ENCODE results near the gene RPS4Y2. TPM values are rescaled to one million over a fixed set of nuclear protein-coding genes. Genes with fewer than 3 reads are reported as not detected.

Gene RPS4Y2
- polyA plus RNA-seq, 3 donors, result not detected

GRCh38 chrY:20817067-20817466 is 61.2 kb downstream of the RPS4Y2 start:
- DNase-seq, result no peak
- Mint-ChIP-seq H3K9me3 (peaks cover 0 to 1% (median 0%) of the 10 kb centered on the region in 7 donors), H3K27ac (no peak overlapping the region), H3K4me1 (no peaks in the 10 kb centered on the region), H3K36me3 (no peaks in the 10 kb centered on the region), H3K27me3 (ENCODE audit: low read depth in 3 of 3) (no peaks in the 10 kb centered on the region), H3K4me3 (no peak overlapping the region)
- Histone ChIP-seq H3K4me3 (replicated peaks in 1 of 3; ENCODE audit: low read depth in 2 of 3, low read length in 3 of 3) (no peak overlapping the region), H3K9ac (ENCODE audit: insufficient read depth, low read length, poor library complexity, severe bottlenecking) (no peak overlapping the region), H3K4me2 (replicated peaks; ENCODE audit: extremely low read depth, low read length, poor library complexity, severe bottlenecking) (no peak overlapping the region), H3K36me3 (replicated peaks in 1 of 2; ENCODE audit: control insufficient read depth in 1 of 2, insufficient read depth in 2 of 2, low read length in 2 of 2) (no peaks in the 10 kb centered on the region), H3K9me3 (replicated peaks in 1 of 2; ENCODE audit: control insufficient read depth in 1 of 2, insufficient read depth in 1 of 2, low read length in 2 of 2) (no peaks in the 10 kb centered on the region), H3K27me3 (ENCODE audit: control insufficient read depth in 2 of 2, insufficient read depth in 2 of 2, low read length in 2 of 2) (no peaks in the 10 kb centered on the region), H3K79me2 (ENCODE audit: insufficient read depth, low read length) (no peaks in the 10 kb centered on the region), H4K20me1 (ENCODE audit: insufficient read depth, low read length) (no peaks in the 10 kb centered on the region), H2AFZ (ENCODE audit: insufficient read depth, low read depth, low read length, poor library complexity, severe bottlenecking) (no peak overlapping the region), H3K4me1 (ENCODE audit: control insufficient read depth in 1 of 2, insufficient read depth in 2 of 2, low read length in 2 of 2) (no peaks in the 10 kb centered on the region), H3K27ac (ENCODE audit: low read depth in 1 of 2, low read length in 2 of 2) (no peak overlapping the region)
- WGBS (ENCODE audit: insufficient coverage), result 40% methylated on average over 1 of the region's 2 CpGs
- no peak for TF ChIP-seq CTCF (IDR thresholded peaks at IDR 0.05)
- intact Hi-C loops (cut with micrococcal nuclease), result loop anchor here in 1 of 2 donors (10.0 kb wide), 1 partner anchor 62 kb away; the partner anchor contains the start of gene RPS4Y2

Other genes starting within 250 kb of the RPS4Y2 start
- not detected for gene EIF1AY, start 180.3 kb upstream of the RPS4Y2 start, polyA plus RNA-seq